ENCODE data around the gene RALB. TPM values are rescaled to one million over a fixed set of nuclear protein-coding genes. Genes with fewer than 3 reads are reported as not detected.
"Not testable (repeated sequence)": the region's sequence is repeated elsewhere in the genome, so short reads cannot be mapped to it uniquely, and the experiment has no call there.

The RALB gene
- total and polyA plus RNA-seq, 2 experiments from 2014 or later = 15.2 to 17.4 TPM

- Mint-ChIP-seq H3K4me3 (no peak overlapping the region), H3K27me3 (ENCODE audit: insufficient read depth, low read depth, poor library complexity) (peaks cover 8% of the 10 kb centered on the region), H3K36me3 (ENCODE audit: low read depth) (no peaks in the 10 kb centered on the region), H3K27ac (no peak overlapping the region), H3K4me1 (0 out of 3 replicates have a peak, but pooled peaks cover 2% of the 10 kb centered on the region), H3K9me3 (peaks cover 3% of the 10 kb centered on the region; the same call in 1 of the 3 replicates)
- H3K4me3 ChIP-seq = no peak overlapping the region
- no peak overlapping the region for H3K27ac ChIP-seq (ENCODE audit: low read depth)
- no peaks in the 10 kb centered on the region for H3K79me2 ChIP-seq (replicated peaks; ENCODE audit: insufficient read depth)
- no peak for DNase-seq (ENCODE audit: low spot score)
- no peak overlapping the region for H3K4me2 ChIP-seq
- TF ChIP-seq ZNF331 (CRISPR knock-in tag; IDR thresholded peaks at IDR 0.05; ENCODE audit: low read depth) (no peak), EZH2 (IDR thresholded peaks at IDR 0.05; ENCODE audit: low read depth, unreplicated experiment) (no peak), EZH2phosphoT487 (IDR thresholded peaks at IDR 0.05; ENCODE audit: unreplicated experiment) (no peak), NANOG (IDR thresholded peaks at IDR 0.05; ENCODE audit: borderline replicate concordance) (no peak), POLR2AphosphoS5 (IDR thresholded peaks at IDR 0.05; ENCODE audit: low read depth) (no peak), CREB1 (CRISPR knock-in tag; IDR thresholded peaks at IDR 0.05; ENCODE audit: low read depth) (no peak), ZNF114 (CRISPR knock-in tag; IDR thresholded peaks at IDR 0.05) (no peak)
- no peaks in the 10 kb centered on the region for H3K36me3 ChIP-seq (ENCODE audit: insufficient read depth)
- no peaks in the 10 kb centered on the region for H3F3A ChIP-seq (replicated peaks; ENCODE audit: low read depth)
- peaks cover 4% of the 10 kb centered on the region; the same call in 1 of the 2 replicates for H4K20me1 ChIP-seq (replicated peaks; ENCODE audit: insufficient read depth)
- 0 out of 2 replicates have a peak overlapping the region, but pooled peaks have one; percentile 43 for H2AFZ ChIP-seq
- no peaks in the 10 kb centered on the region for H3K9me2 ChIP-seq (ENCODE audit: insufficient read depth)
- ATAC-seq = no peak
- H3K27me3 ChIP-seq (ENCODE audit: insufficient read depth) = no peaks in the 10 kb centered on the region
- H3K4me1 ChIP-seq (ENCODE audit: insufficient read depth) = no peaks in the 10 kb centered on the region
Observed at GRCh38 chr2:120231974-120232635, 20.5 kb upstream of the RALB start.

GRCh38 chr2:120233292-120233691 lies 19.4 kb upstream of the RALB start:
- Histone ChIP-seq H3K4me2 (no peak overlapping the region), H3K27me3 (ENCODE audit: insufficient read depth) (no peaks in the 10 kb centered on the region), H2AFZ (no peak overlapping the region), H3K4me1 (ENCODE audit: insufficient read depth) (no peaks in the 10 kb centered on the region; the same call in 1 of the 2 replicates), H3K36me3 (ENCODE audit: insufficient read depth) (no peaks in the 10 kb centered on the region), H3K4me3 (no peak overlapping the region), H4K20me1 (replicated peaks; ENCODE audit: insufficient read depth) (peaks cover 4% of the 10 kb centered on the region; the same call in 1 of the 2 replicates), H3K27ac (ENCODE audit: low read depth) (no peak overlapping the region), H3K79me2 (replicated peaks; ENCODE audit: insufficient read depth) (no peaks in the 10 kb centered on the region), H3F3A (replicated peaks; ENCODE audit: low read depth) (no peaks in the 10 kb centered on the region), H3K9me2 (ENCODE audit: insufficient read depth) (no peaks in the 10 kb centered on the region)
- Mint-ChIP-seq H3K4me3 (no peak overlapping the region), H3K27me3 (ENCODE audit: insufficient read depth, low read depth, poor library complexity) (peaks cover 8% of the 10 kb centered on the region), H3K27ac (no peak overlapping the region), H3K4me1 (peaks cover 9% of the 10 kb centered on the region), H3K9me3 (peaks cover 3% of the 10 kb centered on the region; the same call in 1 of the 3 replicates), H3K36me3 (ENCODE audit: low read depth) (no peaks in the 10 kb centered on the region)
- TF ChIP-seq ETS1 (IDR thresholded peaks at IDR 0.05) = no peak
- DNase-seq (ENCODE audit: low spot score) (no peak), ATAC-seq (no peak)

GRCh38 chr2:120235158-120235557 lies 17.5 kb upstream of the RALB start:
- H3K36me3 Mint-ChIP-seq (ENCODE audit: low read depth); H3K4me1 ChIP-seq (ENCODE audit: insufficient read depth); H3F3A ChIP-seq (replicated peaks; ENCODE audit: low read depth); H3K9me2 ChIP-seq (ENCODE audit: insufficient read depth); H3K27ac ChIP-seq (ENCODE audit: low read depth); H4K20me1 ChIP-seq (replicated peaks; ENCODE audit: insufficient read depth); H3K4me2 ChIP-seq; H2AFZ ChIP-seq; ATAC-seq; H3K27ac Mint-ChIP-seq; H3K4me3 Mint-ChIP-seq; H3K79me2 ChIP-seq (replicated peaks; ENCODE audit: insufficient read depth); H3K9me3 Mint-ChIP-seq; H3K27me3 ChIP-seq (ENCODE audit: insufficient read depth); DNase-seq (ENCODE audit: low spot score); H3K36me3 ChIP-seq (ENCODE audit: insufficient read depth); H3K4me3 ChIP-seq: not testable (repeated sequence)
- Mint-ChIP-seq H3K4me1 (peaks cover 16% of the 10 kb centered on the region), H3K27me3 (ENCODE audit: insufficient read depth, low read depth, poor library complexity) (peaks cover 14% of the 10 kb centered on the region)

Data from GM23338 (cell line).